A549 (cell line): ENCODE measurements around the gene TRMO.
"Not testable (repeated sequence)": the region's sequence is repeated elsewhere in the genome, so short reads cannot be mapped to it uniquely, and the experiment has no call there.

Source experiments
- CEBPB ChIP-seq, 2 experiments: fragments of >200 bp in 1 of 2; sonication (Bioruptor Twin) in 1 of 2; formaldehyde crosslinking in 1 of 2; IDR thresholded peaks; 2 replicates each; pipeline ENCODE4 v1.6.1; 2012 to 2016
- HOXB5 ChIP-seq: fragments of 250-450 bp; sonication (Bioruptor Pico); IDR thresholded peaks from 2 replicates; pipeline ENCODE4 v1.5.0; 2020; ENCODE audit warnings: mild to moderate bottlenecking, moderate library complexity
- POLR2A ChIP-seq: IDR thresholded peaks from 2 replicates; pipeline ENCODE4 v1.6.1; 2012; ENCODE audit warnings: mild to moderate bottlenecking, low read length
- RFX5 ChIP-seq: fragments of 450-650 bp; IDR thresholded peaks from 2 replicates; pipeline ENCODE4 v1.7.1; 2014; ENCODE audit warnings: antibody characterized with exemption, mild to moderate bottlenecking, moderate library complexity
- ZC3H11A ChIP-seq: fragments of 450-650 bp; IDR thresholded peaks from 2 replicates; pipeline ENCODE4 v1.6.1; 2014; ENCODE audit warnings: antibody characterized with exemption, mild to moderate bottlenecking
- TF ChIP-seq, protein P1 (sequence below): fragments of >200 bp; sonication (Bioruptor Twin); formaldehyde crosslinking; IDR thresholded peaks from 3 replicates; pipeline ENCODE4 v1.5.1; 2016
- TF ChIP-seq, protein P2 (sequence below): IDR thresholded peaks from 2 replicates; pipeline ENCODE4 v1.6.1; 2012; ENCODE audit warnings: low read depth, borderline replicate concordance

DNA sequence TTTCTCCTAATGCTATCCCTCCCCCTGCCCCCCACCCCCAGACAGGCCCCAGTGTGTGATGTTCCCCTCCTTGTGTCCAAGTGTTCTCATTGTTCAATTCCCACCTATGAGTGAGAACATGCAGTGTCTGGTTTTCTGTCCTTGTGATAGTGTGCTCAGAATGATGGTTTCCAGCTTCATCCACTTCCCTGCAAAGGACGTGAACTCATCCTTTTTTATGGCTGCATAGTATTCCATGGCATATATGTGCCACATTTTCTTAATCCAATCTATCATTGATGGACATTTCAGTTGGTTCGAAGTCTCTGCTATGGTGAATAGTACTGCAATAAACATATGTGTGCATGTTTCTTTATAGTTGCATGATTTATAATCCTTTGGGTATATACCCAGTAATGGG lies 23.2 kb upstream of the TRMO start:
- TF ChIP-seq, protein P1, sequence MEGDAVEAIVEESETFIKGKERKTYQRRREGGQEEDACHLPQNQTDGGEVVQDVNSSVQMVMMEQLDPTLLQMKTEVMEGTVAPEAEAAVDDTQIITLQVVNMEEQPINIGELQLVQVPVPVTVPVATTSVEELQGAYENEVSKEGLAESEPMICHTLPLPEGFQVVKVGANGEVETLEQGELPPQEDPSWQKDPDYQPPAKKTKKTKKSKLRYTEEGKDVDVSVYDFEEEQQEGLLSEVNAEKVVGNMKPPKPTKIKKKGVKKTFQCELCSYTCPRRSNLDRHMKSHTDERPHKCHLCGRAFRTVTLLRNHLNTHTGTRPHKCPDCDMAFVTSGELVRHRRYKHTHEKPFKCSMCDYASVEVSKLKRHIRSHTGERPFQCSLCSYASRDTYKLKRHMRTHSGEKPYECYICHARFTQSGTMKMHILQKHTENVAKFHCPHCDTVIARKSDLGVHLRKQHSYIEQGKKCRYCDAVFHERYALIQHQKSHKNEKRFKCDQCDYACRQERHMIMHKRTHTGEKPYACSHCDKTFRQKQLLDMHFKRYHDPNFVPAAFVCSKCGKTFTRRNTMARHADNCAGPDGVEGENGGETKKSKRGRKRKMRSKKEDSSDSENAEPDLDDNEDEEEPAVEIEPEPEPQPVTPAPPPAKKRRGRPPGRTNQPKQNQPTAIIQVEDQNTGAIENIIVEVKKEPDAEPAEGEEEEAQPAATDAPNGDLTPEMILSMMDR = not testable (repeated sequence)
- TF ChIP-seq HOXB5 (CRISPR knock-in tag); POLR2A; RFX5; CEBPB (IDR thresholded peaks at IDR 0.05); ZC3H11A: not testable (repeated sequence)
- TF ChIP-seq, protein P2, sequence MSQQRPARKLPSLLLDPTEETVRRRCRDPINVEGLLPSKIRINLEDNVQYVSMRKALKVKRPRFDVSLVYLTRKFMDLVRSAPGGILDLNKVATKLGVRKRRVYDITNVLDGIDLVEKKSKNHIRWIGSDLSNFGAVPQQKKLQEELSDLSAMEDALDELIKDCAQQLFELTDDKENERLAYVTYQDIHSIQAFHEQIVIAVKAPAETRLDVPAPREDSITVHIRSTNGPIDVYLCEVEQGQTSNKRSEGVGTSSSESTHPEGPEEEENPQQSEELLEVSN = not testable (repeated sequence)
